ENCODE measurements around the gene SPDYC.
"Not testable (repeated sequence)": the region's sequence is repeated elsewhere in the genome, so short reads cannot be mapped to it uniquely, and the experiment has no call there.

The SPDYC gene

GRCh38 chr11:65165410-65166317 is 4.4 kb upstream of the SPDYC start:
- FAIRE-seq (no peak), DNase-seq (ENCODE audit: insufficient read length, low spot score) (no peak)

- FAIRE-seq (no peak), DNase-seq (ENCODE audit: insufficient read length, low spot score) (no peak)
Measured at GRCh38 chr11:65166893-65167292, 3.1 kb upstream of the SPDYC start.

- FAIRE-seq (no peak), DNase-seq (ENCODE audit: insufficient read length, low spot score) (no peak)
Measured at GRCh38 chr11:65167656-65168055, 2.4 kb upstream of the SPDYC start.

- DNase-seq (ENCODE audit: insufficient read length, low spot score) (no peak), FAIRE-seq (peak; percentile 4)
Measured at GRCh38 chr11:65169164-65169641, 830 bp upstream of the SPDYC start.

GRCh38 chr11:65172600-65172999 is 2.6 kb downstream of the SPDYC start:
- FAIRE-seq (no peak), DNase-seq (ENCODE audit: insufficient read length, low spot score) (no peak)

- not testable (repeated sequence) for DNase-seq (ENCODE audit: insufficient read length, low spot score); FAIRE-seq
Measured at GRCh38 chr11:65174571-65175010, 4.6 kb downstream of the SPDYC start.

GRCh38 chr11:65180877-65181568 is 11.0 kb downstream of the SPDYC start:
- DNase-seq (ENCODE audit: insufficient read length, low spot score) (peak; percentile 68), FAIRE-seq (peak; percentile 75)

GRCh38 chr11:65181569-65182257 is 11.7 kb downstream of the SPDYC start, which contains the start of gene CAPN1:
Gene CAPN1 (plus strand): TSS chr11:65181928. CDS start chr11:65182702, 774 bp downstream.
- FAIRE-seq: peak; percentile 67

GRCh38 chr11:65182258-65183170 is 12.5 kb downstream of the SPDYC start:
- FAIRE-seq (no peak), DNase-seq (ENCODE audit: insufficient read length, low spot score) (no peak)

More at GRCh38 chr11:65181569-65182257, 11.7 kb downstream of the SPDYC start, which contains the start of gene CAPN1:
- peak; percentile 82 for DNase-seq (ENCODE audit: insufficient read length, low spot score)

GRCh38 chr11:65183201-65183891 is 13.3 kb downstream of the SPDYC start:
- DNase-seq (ENCODE audit: insufficient read length, low spot score) (no peak), FAIRE-seq (no peak)

- FAIRE-seq: no peak
- no peak for DNase-seq (ENCODE audit: insufficient read length, low spot score)
Measured at GRCh38 chr11:65184146-65184545, 14.1 kb downstream of the SPDYC start.

GRCh38 chr11:65185171-65185570 is 15.1 kb downstream of the SPDYC start:
- FAIRE-seq (no peak), DNase-seq (ENCODE audit: insufficient read length, low spot score) (no peak)

- no peak for FAIRE-seq
- no peak for DNase-seq (ENCODE audit: insufficient read length, low spot score)
Measured at GRCh38 chr11:65185869-65186341, 15.9 kb downstream of the SPDYC start.

GRCh38 chr11:65186701-65187100 is 16.7 kb downstream of the SPDYC start:
- FAIRE-seq (no peak), DNase-seq (ENCODE audit: insufficient read length, low spot score) (no peak)

GRCh38 chr11:65187146-65187675 is 17.2 kb downstream of the SPDYC start:
- FAIRE-seq: no peak
- no peak for DNase-seq (ENCODE audit: insufficient read length, low spot score)

- no peak for FAIRE-seq
Measured at GRCh38 chr11:65187971-65188461, 18.0 kb downstream of the SPDYC start.

GRCh38 chr11:65188486-65188885 is 18.5 kb downstream of the SPDYC start:
- no peak for DNase-seq (ENCODE audit: insufficient read length, low spot score)
- no peak for FAIRE-seq

More at GRCh38 chr11:65187971-65188461, 18.0 kb downstream of the SPDYC start:
- no peak for DNase-seq (ENCODE audit: insufficient read length, low spot score)

- no peak for FAIRE-seq
- DNase-seq (ENCODE audit: insufficient read length, low spot score): no peak
Measured at GRCh38 chr11:65189191-65189590, 19.2 kb downstream of the SPDYC start.

- FAIRE-seq (no peak), DNase-seq (ENCODE audit: insufficient read length, low spot score) (no peak)
Measured at GRCh38 chr11:65194564-65194963, 24.5 kb downstream of the SPDYC start.

Measured in GM19239 (cell line).